HG03064 (cell line): ENCODE measurements around the gene TRIP13.
"Not testable (repeated sequence)": the region's sequence is repeated elsewhere in the genome, so short reads cannot be mapped to it uniquely, and the experiment has no call there.

Experiments used
- ATAC-seq: cut with Tn5 transposase; IDR thresholded peaks from one replicate; pipeline ENCODE4 v1.9.1; 2021; ENCODE audit warnings: low read depth; ENCODE audit not compliant: unreplicated experiment

Gene TRIP13

DNA sequence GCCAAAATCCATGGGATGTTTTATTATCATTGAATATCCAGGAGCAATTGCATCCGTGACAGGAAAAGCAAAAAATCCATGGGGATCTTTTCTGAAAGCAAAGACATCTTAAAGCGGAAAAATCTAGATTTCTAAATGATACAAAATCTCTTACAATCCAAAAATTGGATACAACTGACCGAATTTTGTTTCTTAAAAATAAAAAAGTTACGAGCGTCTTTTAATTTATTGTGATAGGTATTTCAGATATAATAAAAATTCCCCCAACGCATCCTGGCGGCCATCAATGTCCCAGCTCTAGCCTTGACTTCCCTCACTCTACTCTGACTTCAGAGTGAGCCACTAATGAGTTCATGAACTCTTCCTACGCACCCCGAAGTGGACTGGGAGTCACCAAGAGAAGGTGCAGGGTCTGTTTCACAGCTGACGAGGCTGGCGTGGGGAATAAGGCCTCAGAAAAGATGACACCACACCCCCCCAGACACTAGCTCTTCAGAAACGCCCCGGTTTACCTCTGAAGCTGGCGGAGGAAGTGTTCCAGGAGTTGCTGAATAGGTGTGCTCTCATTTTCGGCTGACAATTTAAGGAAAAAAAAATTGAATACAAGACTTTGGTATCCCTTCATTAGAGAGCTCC lies 3.5 kb upstream of the TRIP13 start:
- no peak for ATAC-seq

DNA sequence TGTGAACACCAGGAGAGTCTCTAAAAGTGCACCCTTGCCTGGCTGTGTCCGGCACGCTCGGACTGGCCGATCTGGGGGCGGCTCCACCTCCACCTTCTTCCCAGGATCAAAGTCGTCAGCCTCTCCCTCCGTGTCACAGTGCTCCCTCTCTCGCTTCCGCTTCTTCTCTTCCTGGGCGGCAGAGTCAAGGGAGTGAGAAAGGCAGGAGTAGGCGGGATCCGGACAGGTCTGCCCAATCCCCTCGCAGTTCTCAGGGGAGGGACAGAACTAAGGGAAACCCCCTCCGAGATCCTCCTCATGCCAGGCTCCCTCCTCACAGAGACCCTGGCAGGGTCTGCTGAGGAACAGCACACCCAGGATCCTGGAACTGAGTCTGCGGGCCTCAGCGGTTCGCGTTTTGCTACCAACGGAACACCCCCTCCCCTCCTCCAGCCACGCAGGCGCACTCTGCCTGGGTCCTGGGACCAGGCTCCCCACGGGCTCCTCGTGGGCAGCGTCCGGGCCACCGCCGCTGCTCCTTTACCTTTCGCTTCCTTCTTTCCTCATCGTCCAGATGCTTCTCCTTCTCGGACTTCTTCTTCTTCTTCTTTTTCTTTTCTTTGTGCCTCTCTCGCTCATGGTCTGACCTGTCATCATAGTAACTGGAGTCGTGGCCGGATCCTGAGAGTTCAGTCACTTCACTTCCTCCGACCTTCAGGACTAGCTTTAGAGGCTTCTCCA lies 1.4 kb upstream of the TRIP13 start:
- no peak for ATAC-seq

DNA sequence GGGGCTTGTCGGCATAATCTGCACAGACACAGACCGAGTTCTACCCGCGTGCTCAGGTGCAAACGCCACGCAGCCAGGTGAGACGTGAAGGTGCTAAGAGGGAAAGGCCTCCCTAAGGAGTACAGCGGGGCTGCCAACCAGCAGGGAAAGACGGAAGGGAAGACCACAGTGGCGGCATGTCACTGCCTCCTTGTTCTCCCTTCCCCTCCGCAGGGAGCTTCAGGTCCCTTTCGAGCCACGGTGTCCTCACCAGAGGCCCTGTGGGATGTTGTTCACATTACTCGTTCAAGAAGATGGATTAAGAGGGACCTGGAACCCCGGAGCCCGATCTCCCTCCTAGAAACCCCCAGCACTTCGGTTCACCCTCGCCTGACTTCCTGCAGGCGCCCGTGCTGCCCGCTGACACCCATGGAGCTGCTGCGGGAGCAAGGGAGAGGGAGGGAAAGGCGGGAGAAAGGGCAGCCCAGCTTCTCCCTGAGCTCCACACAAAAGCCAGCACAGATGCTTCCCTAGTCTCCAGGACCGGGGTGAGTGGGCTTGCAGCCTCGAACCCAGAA lies 769 bp upstream of the TRIP13 start:
- no peak for ATAC-seq

DNA sequence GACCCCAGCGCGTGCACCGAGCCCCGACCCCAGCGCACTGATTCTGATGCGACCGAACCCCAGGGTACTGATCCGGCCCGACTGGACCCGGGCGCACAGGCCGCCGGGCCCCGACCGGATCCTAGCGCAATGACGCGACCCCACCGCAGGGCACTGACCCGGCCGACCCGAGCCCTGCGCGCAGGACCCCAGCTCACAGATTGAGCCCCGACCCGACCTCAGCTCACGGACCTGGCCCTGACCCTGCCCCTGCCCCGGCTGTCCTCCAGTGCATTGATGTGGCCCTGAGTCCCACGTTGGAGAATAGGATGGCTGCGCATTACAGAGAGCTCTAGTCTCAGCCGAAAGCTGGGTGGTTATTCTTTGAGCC lies 438 bp downstream of the TRIP13 start:
- ATAC-seq, result peak; percentile 4

DNA sequence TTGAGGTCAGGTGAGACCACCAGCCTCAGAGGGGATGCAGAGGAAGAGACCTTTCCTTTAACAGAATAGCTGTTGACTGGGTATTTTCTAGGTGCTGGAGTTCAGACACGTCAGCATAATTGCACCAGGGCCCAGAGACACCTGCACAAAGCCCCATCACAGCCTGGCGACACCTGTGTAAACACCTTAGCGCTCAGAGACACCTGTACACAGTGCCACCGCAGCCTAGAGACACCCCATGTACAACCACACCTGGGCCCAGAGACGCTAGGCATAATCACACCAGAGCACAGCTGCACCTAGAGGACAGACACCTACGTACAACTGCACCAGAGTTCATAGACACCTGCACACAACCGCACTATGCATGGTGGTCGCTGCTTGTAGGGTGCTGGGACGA lies 1.0 kb downstream of the TRIP13 start:
- no peak for ATAC-seq

DNA sequence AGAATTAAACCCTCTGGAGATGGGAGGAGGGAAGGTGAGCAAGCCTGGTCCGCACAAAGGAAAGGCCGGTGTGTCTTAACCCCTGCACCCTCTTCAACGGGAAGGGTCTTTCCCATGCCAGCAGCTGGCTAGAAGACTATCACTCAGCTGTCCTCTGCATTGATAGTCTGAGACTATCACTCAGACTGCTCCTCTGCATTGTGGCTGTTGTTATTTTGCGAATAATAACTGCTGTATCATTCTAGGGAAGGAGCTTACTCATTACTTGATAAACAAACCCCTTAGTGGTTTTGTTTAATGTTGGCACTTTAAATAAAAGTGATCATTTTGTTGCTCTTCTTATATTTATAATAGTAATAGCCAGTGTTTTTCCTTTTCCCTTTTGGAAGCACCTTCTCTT lies 8.1 kb downstream of the TRIP13 start:
- ATAC-seq, result no peak

DNA sequence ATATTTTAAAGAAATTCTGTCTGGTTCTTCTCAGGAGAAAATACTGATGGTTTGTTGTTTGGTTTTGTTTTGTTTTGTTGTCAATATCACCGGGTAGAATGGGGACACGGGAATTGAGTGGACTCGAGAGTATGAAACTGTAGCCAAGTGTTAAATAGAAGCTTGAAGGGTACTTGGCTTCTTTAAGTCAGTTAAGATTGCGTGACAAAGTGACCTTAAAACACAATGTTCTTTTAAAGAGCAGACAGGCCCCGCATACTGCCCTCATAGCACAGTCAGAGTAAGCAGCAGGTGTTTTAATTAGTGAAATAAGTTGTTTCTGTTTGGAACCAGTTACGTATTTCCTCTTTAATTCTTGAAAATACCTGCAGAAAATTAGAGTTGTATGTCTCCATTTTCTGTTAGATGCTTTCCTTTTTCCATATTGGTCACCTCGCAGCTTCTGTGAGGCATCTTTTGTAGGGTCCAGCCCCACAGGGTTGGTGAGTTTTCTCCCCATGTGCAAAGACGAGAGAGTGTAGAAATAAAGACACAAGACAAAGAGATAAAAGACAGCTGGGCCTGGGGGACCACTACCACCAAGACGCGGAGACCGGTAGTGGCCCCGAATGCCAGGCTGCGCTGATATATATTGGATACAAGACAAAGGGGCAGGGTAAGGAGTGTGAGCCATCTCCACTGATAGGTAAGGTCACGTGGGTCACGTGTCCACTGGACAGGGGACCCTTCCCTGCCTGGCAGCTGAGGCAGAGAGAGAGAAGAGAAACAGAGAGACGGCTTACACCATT lies 9.6 kb downstream of the TRIP13 start:
- no peak for ATAC-seq

DNA sequence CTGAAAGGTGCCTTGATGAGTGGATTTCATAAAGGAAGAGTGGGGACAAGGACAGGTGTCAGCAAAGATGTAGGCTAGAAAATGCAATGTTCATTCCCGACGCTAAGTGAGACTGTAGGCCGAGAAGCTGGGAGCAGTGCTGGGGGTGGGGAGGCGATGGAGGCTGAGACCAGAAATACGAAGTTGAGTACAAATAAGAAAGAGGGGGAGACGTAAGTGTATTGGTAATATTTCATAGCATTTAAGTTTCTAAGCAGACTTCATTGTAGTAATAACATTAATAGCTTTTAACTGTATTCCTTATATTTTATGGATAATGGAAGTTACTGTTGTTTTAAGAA lies 11.0 kb downstream of the TRIP13 start:
- no peak for ATAC-seq

DNA sequence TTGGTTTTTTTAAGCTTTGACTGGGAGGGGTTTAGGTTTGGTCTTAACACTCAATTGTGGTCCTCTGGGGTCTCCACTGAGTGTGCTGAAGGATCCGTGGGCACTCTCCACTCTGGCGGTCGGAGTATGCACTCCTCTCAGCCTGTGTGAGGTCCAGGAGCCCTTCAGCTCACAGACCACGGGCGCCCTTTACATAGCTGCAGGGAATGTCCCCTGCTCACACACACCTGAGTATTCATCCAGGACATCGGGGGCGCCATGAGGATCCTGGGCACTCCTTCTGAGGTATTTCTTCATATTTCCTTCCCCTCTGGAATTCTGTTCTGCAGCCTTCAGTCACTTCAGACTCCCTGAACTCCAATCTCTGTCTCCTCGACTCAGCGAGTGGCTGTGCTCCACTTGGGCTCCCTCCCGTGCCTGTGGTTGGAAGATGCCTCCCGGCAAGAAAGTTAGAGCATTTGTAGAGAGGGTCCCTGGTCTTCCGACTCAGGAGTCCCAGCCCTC lies 12.5 kb downstream of the TRIP13 start:
- no peak for ATAC-seq

DNA sequence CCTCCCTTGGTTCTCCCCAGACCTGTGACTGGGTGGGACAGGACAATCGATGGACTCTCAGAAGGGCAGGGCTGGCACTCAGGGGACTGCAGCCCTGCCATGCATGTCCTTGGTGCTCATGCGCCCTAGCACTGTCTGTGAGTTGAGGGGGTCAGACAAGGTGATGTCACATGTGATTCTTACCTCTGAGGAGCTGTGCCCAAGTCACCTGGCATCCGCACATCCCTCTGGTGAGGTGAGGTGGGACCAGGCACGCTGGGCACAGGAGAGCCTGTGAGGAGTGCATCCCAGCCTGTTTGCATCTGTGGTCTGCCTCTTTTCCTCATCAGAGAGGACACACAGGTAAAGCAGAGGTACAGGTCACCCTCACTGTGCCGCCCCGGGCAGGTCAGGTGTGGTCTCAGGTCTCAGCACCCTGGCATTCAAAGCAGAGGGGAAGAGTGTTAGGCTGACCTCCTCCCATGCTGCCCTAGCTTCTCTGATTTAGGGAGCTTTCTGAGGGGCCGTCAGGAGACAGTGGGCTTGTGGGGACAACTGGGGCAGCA lies 14.8 kb downstream of the TRIP13 start:
- no peak for ATAC-seq

DNA sequence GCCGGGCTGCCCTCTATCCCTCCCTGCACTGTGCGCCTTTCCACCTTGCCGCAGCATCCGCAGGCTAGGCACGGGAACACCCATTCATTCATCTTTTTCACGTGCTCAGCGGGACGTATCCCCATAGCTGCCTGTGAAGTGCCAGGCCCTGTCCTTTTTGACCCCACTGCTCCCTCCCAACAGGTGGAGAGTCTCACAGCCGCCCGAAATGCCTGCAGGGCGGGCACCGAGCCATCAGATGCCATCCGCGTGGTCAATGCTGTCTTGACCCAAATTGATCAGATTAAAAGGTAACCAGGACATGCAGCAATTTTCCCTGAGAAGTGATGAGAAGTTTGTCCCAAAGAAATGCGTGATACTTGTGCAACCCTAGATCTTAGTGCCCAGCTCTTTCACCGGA lies 15.5 kb downstream of the TRIP13 start:
- no peak for ATAC-seq

DNA sequence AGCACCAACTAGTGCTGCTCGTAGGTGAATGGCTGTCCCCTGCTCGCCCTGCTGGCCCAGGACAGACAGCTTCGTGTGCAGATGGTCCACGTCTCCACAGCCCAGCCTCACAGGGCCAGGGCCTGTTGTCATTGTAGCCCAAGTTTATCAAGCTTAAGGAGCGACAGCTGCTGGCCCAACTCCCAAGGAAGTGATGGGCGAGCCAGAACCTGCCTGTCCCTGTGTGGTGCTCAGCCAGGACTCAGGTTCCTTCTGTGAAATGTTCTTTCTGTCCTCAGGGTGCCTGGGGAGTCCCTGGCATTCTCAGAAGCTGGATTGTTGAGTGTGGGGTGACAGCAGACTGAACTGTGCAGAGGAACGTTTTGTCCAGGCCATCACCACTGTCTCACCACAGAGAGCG lies 16.4 kb downstream of the TRIP13 start:
- ATAC-seq, result no peak

DNA sequence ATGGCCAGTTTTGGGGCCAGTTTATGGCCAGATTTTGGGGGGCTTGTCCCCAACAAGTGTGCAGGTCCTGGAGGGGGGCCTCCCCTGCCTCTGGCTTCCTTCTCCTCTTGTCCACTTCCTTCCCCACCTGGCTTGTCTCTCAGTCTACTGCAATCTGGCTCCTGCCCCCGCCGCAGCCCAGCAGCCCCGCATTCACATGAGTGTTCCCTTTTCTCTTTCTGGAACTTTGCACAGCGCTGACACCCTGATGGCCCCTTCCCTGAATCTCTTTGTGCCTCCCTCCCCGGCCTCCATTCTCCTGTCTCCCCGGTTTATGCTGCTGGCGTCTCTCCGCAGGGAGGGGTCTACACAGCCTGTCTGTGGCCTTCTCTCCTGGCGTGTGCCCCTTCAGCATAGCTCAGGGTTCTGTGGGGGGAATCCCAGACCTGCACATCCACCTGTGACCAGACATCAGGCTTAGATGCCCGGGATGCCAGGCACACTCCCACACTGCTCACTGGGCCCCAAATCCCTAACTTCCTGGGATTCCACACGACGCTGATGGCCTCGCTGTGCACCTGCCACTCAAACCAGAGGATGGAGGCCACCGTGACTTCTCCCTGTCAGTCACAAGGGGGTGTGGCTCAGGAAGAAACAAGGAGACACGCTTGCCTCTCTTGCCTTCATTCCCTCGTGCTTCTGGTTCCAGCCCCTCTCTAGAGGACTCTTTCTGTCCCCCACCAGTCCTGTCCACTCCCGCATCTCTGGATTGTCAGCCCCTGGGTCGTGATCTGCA lies 17.5 kb downstream of the TRIP13 start:
- ATAC-seq, result no peak

DNA sequence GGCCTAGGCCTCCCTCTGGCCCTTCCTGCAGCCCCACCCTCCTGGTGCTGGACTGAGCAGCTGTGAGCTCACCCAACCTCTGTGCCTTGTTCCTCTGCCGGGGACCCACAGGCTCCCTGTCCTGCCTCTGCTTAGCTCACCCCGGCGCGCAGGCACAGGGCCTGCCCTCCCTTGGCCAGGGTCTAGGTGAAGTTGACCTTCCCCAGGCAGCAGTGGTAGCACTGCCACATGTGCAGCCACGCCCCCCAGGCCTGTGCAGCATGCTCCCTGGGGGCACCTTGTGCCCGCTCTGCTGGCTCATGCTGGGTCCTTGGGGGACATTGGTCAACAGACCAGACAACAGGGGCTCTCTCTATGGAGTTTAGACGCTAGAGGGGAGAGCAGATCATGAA lies 18.1 kb downstream of the TRIP13 start:
- ATAC-seq, result no peak

DNA sequence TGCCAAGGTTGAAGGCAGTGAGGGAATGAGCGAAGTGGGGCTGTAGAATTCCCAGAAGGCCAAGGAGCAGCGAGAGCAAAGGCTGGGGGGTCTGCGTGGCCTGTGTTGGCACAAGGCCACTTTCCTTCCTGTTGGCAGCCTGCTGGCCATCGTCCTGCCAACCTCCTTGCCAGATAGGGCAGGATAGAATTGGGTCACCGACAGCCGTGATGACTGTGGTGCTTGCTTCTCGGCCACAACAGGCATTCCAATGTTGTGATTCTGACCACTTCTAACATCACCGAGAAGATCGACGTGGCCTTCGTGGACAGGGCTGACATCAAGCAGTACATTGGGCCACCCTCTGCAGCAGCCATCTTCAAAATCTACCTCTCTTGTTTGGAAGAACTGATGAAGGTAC lies 18.9 kb downstream of the TRIP13 start:
- ATAC-seq, result no peak

DNA sequence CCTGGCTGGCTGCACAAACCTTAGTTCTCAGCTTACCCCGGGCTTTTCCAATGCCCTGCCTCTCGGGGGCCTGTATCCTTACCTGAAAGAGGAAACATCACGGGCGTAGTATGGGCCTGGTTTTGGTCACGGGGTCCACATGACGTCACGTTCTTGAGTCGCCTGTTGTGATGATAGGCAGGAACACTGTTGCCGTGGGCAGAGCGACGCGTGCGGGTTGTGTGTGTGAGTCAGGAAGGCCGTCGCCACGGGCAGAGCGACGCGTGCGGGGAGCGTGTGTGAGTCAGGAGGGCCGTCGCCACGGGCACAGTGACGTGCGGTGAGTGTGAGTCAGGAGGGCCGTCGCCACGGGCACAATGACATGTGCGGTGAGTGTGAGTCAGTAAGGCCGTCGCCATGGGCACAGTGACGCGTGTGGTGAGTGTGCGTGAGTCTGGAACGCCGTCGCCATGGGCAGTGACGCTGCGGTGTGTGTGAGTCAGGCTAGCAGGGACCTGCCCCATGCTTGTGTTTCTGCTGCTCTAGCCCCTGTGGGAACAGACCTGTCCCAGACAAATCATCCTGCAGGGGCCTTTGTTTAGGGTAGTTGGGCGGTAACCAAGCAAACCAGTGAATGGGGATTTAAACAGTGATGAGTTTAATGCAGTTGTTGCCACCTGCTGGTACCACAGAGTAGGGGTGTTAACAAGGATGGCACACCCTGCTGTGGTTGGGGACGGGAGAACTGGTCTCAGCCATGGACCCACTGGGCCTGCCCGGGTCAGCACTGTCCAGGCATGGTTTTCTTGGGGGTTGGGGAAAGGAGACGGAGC lies 19.8 kb downstream of the TRIP13 start:
- no peak for ATAC-seq

DNA sequence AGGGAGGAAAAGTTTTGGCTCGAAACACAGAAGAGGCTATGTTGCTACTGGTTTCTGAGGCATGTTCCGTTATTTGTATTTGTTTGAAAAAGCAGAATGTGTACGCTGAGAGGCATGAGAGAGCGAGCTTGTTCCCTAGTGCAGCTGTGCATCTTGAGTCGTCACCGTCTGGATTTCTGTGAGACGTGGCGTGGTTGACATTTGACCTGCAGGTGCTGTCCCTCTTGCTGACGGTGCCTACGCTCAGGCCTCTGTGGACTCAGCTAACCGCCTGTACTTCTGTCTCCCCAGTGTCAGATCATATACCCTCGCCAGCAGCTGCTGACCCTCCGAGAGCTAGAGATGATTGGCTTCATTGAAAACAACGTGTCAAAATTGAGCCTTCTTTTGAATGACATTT lies 21.5 kb downstream of the TRIP13 start:
- ATAC-seq, result no peak

DNA sequence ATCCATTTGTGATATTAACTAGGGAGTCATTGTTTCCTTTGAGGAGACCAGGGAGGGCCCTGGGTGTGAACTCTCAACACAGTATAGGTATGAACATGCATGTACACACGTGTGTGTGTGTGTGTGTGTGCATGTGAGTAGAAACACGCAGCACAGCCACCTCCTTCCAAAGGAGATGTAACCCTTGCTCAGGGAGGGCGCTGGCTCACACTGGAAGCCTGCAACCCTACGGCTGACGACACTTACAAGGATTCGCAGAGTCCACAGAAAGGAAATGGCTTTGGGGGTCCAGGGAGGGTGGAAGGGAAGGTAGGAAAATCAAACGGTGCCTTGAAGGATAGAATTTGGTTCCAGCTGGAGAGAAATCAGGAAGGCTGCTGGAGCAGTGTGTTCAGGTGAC lies 21.9 kb downstream of the TRIP13 start:
- no peak for ATAC-seq

DNA sequence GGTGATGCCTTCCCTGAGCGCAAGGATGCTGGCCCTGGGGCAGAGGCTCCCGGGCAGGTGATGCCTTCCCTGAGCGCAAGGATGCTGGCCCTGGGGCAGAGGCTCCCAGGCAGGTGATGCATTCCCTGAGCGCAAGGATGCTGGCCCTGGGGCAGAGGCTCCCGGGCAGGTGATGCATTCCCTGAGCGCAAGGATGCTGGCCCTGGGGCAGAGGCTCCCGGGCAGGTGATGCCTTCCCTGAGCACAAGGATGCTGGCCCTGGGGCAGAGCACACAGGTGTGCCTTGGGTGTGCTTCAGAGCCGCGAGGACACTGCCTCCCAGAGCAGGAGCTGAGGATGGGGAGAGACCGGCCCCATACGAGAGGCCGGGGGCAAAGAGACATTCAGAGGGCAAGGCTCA lies 22.7 kb downstream of the TRIP13 start:
- not testable (repeated sequence) for ATAC-seq

DNA sequence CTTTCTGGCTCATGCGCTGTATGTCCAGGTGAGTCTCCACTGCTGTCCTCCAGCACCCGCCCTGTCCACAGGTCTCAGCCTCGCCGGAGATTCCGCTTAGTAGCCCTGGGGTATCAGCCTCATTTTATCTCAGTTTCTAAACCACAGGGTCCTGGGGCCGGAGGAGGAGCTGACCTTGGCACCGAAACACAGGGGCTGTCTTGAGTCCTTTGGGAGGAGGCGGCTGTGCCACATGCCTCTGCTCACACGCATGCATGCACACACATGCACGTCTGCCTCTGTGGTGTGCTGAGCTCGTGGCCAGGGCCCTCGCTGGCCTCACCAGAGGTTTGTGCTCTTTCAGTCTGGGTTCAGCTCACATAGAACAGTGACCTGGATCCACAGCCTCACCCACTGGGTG lies 23.3 kb downstream of the TRIP13 start:
- ATAC-seq, result no peak
